Measurements from ENCODE around the gene GUCY2F.

The GUCY2F gene

DNA sequence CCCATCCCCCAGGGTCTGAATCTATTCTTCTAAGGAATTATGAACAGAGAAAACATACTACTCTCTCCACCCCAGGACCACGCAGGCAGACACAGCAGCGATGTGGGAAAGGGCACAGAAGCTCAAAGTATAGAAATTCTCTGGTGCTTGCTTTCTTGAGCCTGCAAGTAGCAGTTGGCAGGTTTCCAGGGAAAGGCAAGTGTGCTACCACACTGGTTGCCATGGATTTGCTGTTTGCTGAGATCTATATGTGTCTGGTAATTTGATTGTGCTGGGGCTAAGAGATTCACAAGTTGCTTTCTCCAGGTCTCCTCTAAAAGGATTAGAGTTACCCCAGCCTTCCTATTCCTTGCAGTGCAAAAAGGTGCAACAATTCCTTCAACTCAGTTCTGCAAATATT is 83.1 kb downstream of the GUCY2F start:
- TF ChIP-seq, protein P1, sequence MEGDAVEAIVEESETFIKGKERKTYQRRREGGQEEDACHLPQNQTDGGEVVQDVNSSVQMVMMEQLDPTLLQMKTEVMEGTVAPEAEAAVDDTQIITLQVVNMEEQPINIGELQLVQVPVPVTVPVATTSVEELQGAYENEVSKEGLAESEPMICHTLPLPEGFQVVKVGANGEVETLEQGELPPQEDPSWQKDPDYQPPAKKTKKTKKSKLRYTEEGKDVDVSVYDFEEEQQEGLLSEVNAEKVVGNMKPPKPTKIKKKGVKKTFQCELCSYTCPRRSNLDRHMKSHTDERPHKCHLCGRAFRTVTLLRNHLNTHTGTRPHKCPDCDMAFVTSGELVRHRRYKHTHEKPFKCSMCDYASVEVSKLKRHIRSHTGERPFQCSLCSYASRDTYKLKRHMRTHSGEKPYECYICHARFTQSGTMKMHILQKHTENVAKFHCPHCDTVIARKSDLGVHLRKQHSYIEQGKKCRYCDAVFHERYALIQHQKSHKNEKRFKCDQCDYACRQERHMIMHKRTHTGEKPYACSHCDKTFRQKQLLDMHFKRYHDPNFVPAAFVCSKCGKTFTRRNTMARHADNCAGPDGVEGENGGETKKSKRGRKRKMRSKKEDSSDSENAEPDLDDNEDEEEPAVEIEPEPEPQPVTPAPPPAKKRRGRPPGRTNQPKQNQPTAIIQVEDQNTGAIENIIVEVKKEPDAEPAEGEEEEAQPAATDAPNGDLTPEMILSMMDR (IDR thresholded peaks at IDR 0.05; ENCODE audit: low read depth, low read length, missing control alignments), result no peak
- H3K4me3 ChIP-seq (replicated peaks; ENCODE audit: low read depth, low read length), result no peak overlapping the region
- DNase-seq (ENCODE audit: extremely low read depth, low read depth), result no peak

DNA sequence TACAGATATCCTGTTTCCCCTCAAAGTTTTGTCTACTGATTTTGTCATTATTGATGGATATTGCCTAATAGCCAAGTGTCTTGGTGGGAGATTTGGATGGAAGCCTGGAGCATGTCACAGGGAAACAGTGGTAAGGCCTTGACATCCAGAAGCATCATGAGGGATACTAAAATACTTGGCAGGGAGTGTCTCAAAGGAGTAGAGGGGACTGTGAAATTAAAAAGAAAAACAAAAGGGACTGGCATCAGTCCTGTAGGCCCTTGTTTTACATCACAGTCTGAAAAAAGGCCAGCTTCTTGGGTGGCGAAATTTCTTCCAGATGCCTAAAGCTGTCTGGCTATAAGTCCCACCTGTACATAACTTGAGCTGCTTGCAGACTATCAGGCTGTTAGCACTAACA is 83.8 kb downstream of the GUCY2F start:
- TF ChIP-seq, protein P1 (IDR thresholded peaks at IDR 0.05; ENCODE audit: low read depth, low read length, missing control alignments), result no peak
- no peak overlapping the region for H3K4me3 ChIP-seq (replicated peaks; ENCODE audit: low read depth, low read length)
- no peak for DNase-seq (ENCODE audit: extremely low read depth, low read depth)

DNA sequence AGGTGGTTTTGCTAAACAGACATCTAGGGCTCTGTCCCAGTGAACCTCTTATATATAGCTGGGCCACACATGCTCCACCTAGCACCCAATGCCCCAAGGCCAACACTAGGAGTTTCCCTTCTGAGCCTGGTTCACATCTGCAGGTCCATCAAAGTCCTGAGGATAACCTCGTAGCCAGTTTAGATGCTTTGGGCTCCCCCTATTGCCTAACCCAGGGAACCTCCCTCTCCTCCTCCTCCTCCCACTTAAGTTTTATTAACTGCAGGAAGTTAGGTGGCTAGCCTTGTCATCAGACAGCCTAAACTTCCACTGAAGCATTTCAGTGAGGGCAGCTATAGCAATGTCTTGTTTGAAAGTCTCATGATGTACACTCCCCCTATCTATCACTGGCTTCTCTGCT is 88.0 kb downstream of the GUCY2F start:
- TF ChIP-seq, protein P1 (IDR thresholded peaks at IDR 0.05; ENCODE audit: low read depth, low read length, missing control alignments), result no peak
- peak; percentile 1 for DNase-seq (ENCODE audit: extremely low read depth, low read depth)
- no peak overlapping the region for H3K4me3 ChIP-seq (replicated peaks; ENCODE audit: low read depth, low read length)

DNA sequence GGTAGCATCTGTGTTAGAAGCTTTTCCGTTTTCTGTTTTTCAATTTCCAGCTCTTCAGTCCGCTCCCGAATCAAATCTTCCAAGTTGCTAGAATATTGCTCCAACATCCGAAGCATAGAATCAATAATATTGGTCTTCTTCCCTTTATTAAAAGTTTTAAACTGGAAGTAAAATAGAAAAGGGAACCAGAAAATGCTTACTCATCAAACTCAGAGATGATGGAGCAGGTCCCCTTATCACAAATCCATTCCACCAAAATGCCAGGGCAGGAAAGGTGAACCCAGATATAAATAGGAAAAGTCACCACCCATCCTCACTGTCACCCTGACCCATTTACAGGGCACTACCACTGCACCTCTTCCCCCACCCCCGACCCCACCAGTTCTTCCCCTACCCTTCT is 89.0 kb downstream of the GUCY2F start:
- TF ChIP-seq, protein P1 (IDR thresholded peaks at IDR 0.05; ENCODE audit: low read depth, low read length, missing control alignments), result no peak
- no peak overlapping the region for H3K4me3 ChIP-seq (replicated peaks; ENCODE audit: low read depth, low read length)
- DNase-seq (ENCODE audit: extremely low read depth, low read depth), result no peak

DNA sequence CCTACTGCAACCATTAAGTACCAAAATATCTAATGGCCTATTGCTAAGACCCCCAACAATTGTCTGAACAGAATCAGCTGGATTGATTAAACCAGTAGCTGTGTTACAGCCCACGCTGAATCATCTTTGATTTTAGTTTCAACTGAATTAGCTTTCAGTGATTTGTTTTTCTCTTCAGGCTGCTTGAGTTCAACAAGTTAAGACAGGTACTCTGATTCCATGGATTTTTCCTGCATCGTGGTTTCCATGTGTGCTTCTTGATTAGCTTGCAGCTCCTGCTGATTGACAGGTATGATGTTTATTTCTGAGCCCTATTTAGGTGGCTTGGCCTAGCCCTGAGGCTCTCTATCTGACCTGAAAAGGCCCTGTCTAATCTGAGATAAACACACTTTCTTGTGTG is 91.3 kb downstream of the GUCY2F start:
- no peak overlapping the region for H3K4me3 ChIP-seq (replicated peaks; ENCODE audit: low read depth, low read length)
- no peak for DNase-seq (ENCODE audit: extremely low read depth, low read depth)
- TF ChIP-seq, protein P1 (IDR thresholded peaks at IDR 0.05; ENCODE audit: low read depth, low read length, missing control alignments), result no peak

DNA sequence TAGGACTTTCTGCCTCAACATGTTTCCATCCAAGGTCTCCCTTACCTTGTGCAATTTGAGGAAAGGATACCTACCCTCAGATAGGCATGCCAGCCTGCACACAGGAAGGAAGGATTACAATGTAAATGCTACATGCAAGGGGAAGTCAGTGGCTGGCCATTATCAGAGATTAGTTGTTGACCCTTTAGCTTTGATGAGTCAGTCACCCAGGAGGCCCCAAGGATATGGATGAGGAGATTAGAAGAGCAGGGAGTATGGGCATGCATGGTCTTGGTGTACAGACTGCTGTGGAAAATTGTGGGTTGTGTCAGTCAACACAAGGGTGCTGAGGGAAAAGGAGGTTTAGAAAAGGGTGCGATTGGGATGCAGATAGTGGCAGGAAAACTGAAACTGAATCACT is 92.0 kb downstream of the GUCY2F start:
- TF ChIP-seq, protein P1 (IDR thresholded peaks at IDR 0.05; ENCODE audit: low read depth, low read length, missing control alignments), result no peak
- no peak overlapping the region for H3K4me3 ChIP-seq (replicated peaks; ENCODE audit: low read depth, low read length)
- DNase-seq (ENCODE audit: extremely low read depth, low read depth), result no peak

DNA sequence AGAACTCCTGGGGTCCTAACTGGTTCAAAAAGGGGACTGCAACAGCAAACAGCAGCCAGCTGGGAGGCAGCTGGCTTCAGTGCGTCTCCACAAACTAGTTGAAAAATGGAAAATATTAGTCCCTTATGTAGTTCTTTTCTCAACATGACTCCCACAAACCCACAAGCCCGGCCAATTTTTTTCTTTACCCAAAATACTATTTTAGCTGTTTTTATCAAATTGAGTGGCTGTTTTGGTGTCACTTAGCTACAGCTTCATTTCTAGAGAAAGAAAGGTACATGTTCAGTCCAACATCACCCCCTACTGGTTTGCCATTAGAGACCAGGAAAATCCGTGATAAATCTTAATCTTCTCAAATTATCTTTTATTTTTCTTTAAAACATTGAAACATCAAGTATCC is 97.2 kb downstream of the GUCY2F start:
- TF ChIP-seq, protein P1 (IDR thresholded peaks at IDR 0.05; ENCODE audit: low read depth, low read length, missing control alignments), result peak; percentile 25
- no peak overlapping the region for H3K4me3 ChIP-seq (replicated peaks; ENCODE audit: low read depth, low read length)
- DNase-seq (ENCODE audit: extremely low read depth, low read depth), result no peak

Measured in HFF-Myc (cell line).